Measurements from ENCODE around the gene OR2T27. TPM values are rescaled to one million over a fixed set of nuclear protein-coding genes. Genes with fewer than 3 reads are reported as not detected.
A peak's percentile ranks its signal among the peaks of the same experiment; 100 is the strongest.

Gene OR2T27
- total and polyA plus RNA-seq, 9 of the 15 experiments (the other 6 are each of a cell fraction or from before 2014, with no cell fraction given): not detected

GRCh38 chr1:248691567-248692155 lies 36.3 kb upstream of the OR2T27 start (continued):
- TF ChIP-seq USF2 (CRISPR knock-in tag; IDR thresholded peaks at IDR 0.05) (peak; percentile 95), ZBTB34 (CRISPR knock-in tag; IDR thresholded peaks at IDR 0.05) (no peak), ZC3H4 (CRISPR knock-in tag; IDR thresholded peaks at IDR 0.05; ENCODE audit: borderline replicate concordance) (no peak), HLTF (IDR thresholded peaks at IDR 0.05) (no peak), TGIF2 (CRISPR knock-in tag; IDR thresholded peaks at IDR 0.05) (peak; percentile 88; the same call in 1 of the 2 replicates), MEIS2 (IDR thresholded peaks at IDR 0.05; ENCODE audit: partially characterized antibody) (peak; percentile 60), ZBTB12 (CRISPR knock-in tag; IDR thresholded peaks at IDR 0.05) (no peak), ZNF436 (CRISPR knock-in tag; IDR thresholded peaks at IDR 0.05) (no peak), USF1 (CRISPR knock-in tag; IDR thresholded peaks at IDR 0.05) (peak; percentile 91), ZNF639 (CRISPR knock-in tag; conservative IDR thresholded peaks at IDR 0.05 in 1 of 2, IDR thresholded peaks at IDR 0.05 in 1 of 2) (0 out of 4 replicates have a peak, but pooled peaks of 1 of the 2 experiments have one; percentile 28), L3MBTL2 (IDR thresholded peaks at IDR 0.05) (peak; percentile 94), ZNF280B (CRISPR knock-in tag; IDR thresholded peaks at IDR 0.05) (no peak), ZNF253 (CRISPR knock-in tag; conservative IDR thresholded peaks at IDR 0.05) (no peak), PHF8 (IDR thresholded peaks at IDR 0.05; ENCODE audit: borderline replicate concordance, low read length) (peak; percentile 39; the same call in 1 of the 2 replicates), ZNF431 (CRISPR knock-in tag; IDR thresholded peaks at IDR 0.05) (peak; percentile 85; the same call in 1 of the 2 replicates), UBTF (IDR thresholded peaks at IDR 0.05; ENCODE audit: borderline replicate concordance in 1 of 2, low read depth in 2 of 2, low read length in 2 of 2) (no peak), ARNT (IDR thresholded peaks at IDR 0.05) (no peak), ZNF232 (CRISPR knock-in tag; IDR thresholded peaks at IDR 0.05) (peak; percentile 98)
